LoVo (cell line): ENCODE measurements around the gene FOXP2.
A peak's percentile ranks its signal among the peaks of the same experiment; 100 is the strongest.
"Not testable (repeated sequence)": the region's sequence is repeated elsewhere in the genome, so short reads cannot be mapped to it uniquely, and the experiment has no call there.

ENCODE experiments used
- DNase-seq: peaks from one replicate; pipeline ENCODE4 v3.0.0-alpha.2; 2016; ENCODE audit warnings: low spot score

Gene FOXP2

GRCh38 chr7:114422507-114423501, 8.2 kb downstream of the FOXP2 start:
- DNase-seq = no peak

- no peak for DNase-seq
Observed at GRCh38 chr7:114426382-114426781, 11.8 kb downstream of the FOXP2 start.

- peak; percentile 27 for DNase-seq
Observed at GRCh38 chr7:114426824-114427223, 12.2 kb downstream of the FOXP2 start.

GRCh38 chr7:114428211-114428610, 13.6 kb downstream of the FOXP2 start:
- DNase-seq = no peak

- no peak for DNase-seq
Observed at GRCh38 chr7:114431189-114431588, 16.6 kb downstream of the FOXP2 start.

GRCh38 chr7:114432061-114432460, 17.4 kb downstream of the FOXP2 start:
- DNase-seq = no peak

- no peak for DNase-seq
Observed at GRCh38 chr7:114432703-114433102, 18.1 kb downstream of the FOXP2 start.

- no peak for DNase-seq
Observed at GRCh38 chr7:114439581-114439980, 25.0 kb downstream of the FOXP2 start.

- DNase-seq = not testable (repeated sequence)
Observed at GRCh38 chr7:114440927-114441326, 26.3 kb downstream of the FOXP2 start.

- DNase-seq = no peak
Observed at GRCh38 chr7:114444196-114444595, 29.6 kb downstream of the FOXP2 start.

GRCh38 chr7:114450431-114450830, 35.8 kb downstream of the FOXP2 start:
- no peak for DNase-seq

- DNase-seq = no peak
Observed at GRCh38 chr7:114459574-114459973, 45.0 kb downstream of the FOXP2 start.

- no peak for DNase-seq
Observed at GRCh38 chr7:114460021-114460420, 45.4 kb downstream of the FOXP2 start.

GRCh38 chr7:114466917-114467316, 52.3 kb downstream of the FOXP2 start:
- no peak for DNase-seq

GRCh38 chr7:114468844-114469243, 54.2 kb downstream of the FOXP2 start:
- no peak for DNase-seq

GRCh38 chr7:114472896-114473512, 58.4 kb downstream of the FOXP2 start:
- no peak for DNase-seq

- no peak for DNase-seq
Observed at GRCh38 chr7:114478384-114478783, 63.8 kb downstream of the FOXP2 start.

- no peak for DNase-seq
Observed at GRCh38 chr7:114481999-114482398, 67.4 kb downstream of the FOXP2 start.

GRCh38 chr7:114484226-114484625, 69.6 kb downstream of the FOXP2 start:
- no peak for DNase-seq

- DNase-seq = no peak
Observed at GRCh38 chr7:114487174-114487573, 72.6 kb downstream of the FOXP2 start.

- no peak for DNase-seq
Observed at GRCh38 chr7:114488696-114489095, 74.1 kb downstream of the FOXP2 start.

GRCh38 chr7:114497491-114497890, 82.9 kb downstream of the FOXP2 start:
- not testable (repeated sequence) for DNase-seq
